CD14-positive monocyte (primary cell): ENCODE measurements around the gene AK9. TPM values are rescaled to one million over a fixed set of nuclear protein-coding genes. Genes with fewer than 3 reads are reported as not detected.

Experiments used
- DNase-seq, 3 donors: peaks; one replicate each; pipeline ENCODE4 v3.0.0-alpha.2; 2011 to 2022
- H2AFZ ChIP-seq: 2 replicates; pipeline ENCODE4 v1.6.0; 2012; ENCODE audit warnings: mild to moderate bottlenecking, low read depth, low read length, inconsistent platforms; ENCODE audit not compliant: insufficient read depth, poor library complexity, severe bottlenecking
- H3K27ac ChIP-seq, 2 donors: 1 replicate in 1 of 2; 2 replicates in 1 of 2; pipeline ENCODE4 v1.5.1; 2012 to 2013; ENCODE audit warnings: low read length in 2 of 2, control low read depth in 1 of 2, inconsistent platforms in 1 of 2, low read depth in 1 of 2, mild to moderate bottlenecking in 1 of 2
- H3K27me3 ChIP-seq, 2 donors: one replicate each; pipeline versions ENCODE4 v1.6.0 to v1.6.1; 2011 to 2013; ENCODE audit warnings: low read length in 2 of 2; ENCODE audit not compliant: control insufficient read depth in 2 of 2, insufficient read depth in 2 of 2
- H3K36me3 ChIP-seq, 2 donors: replicated peaks in 1 of 2; 1 replicate in 1 of 2; 2 replicates in 1 of 2; pipeline versions ENCODE4 v1.5.1 to v1.6.1; 2012 to 2013; ENCODE audit warnings: low read length in 2 of 2, control low read depth in 1 of 2, inconsistent platforms in 1 of 2, mild to moderate bottlenecking in 1 of 2; ENCODE audit not compliant: insufficient read depth in 2 of 2, control insufficient read depth in 1 of 2
- H3K4me1 ChIP-seq, 2 donors: 1 replicate in 1 of 2; 2 replicates in 1 of 2; pipeline versions ENCODE4 v1.5.1 to v1.6.1; 2012 to 2013; ENCODE audit warnings: low read length in 2 of 2, control low read depth in 1 of 2, inconsistent platforms in 1 of 2, mild to moderate bottlenecking in 1 of 2, moderate library complexity in 1 of 2; ENCODE audit not compliant: insufficient read depth in 2 of 2, control insufficient read depth in 1 of 2
- H3K4me2 ChIP-seq: replicated peaks from 2 replicates; pipeline ENCODE3; 2012; ENCODE audit warnings: low read length, moderate library complexity, mild to moderate bottlenecking; ENCODE audit not compliant: poor library complexity, severe bottlenecking; ENCODE audit errors: extremely low read depth
- H3K4me3 ChIP-seq, 3 experiments: fragments of 200-600 bp in 1 of 3; sonication (generic) in 1 of 3; replicated peaks in 1 of 3; 1 replicate in 2 of 3; 2 replicates in 1 of 3; pipeline ENCODE4 v1.5.1; 2011 to 2013; ENCODE audit warnings: low read length in 3 of 3, mild to moderate bottlenecking in 3 of 3, control low read depth in 2 of 3, low read depth in 2 of 3, inconsistent platforms in 1 of 3, moderate library complexity in 1 of 3
- H3K79me2 ChIP-seq: 2 replicates; pipeline ENCODE4 v1.6.0; 2012; ENCODE audit warnings: mild to moderate bottlenecking, control low read depth, inconsistent platforms, low read length, moderate library complexity; ENCODE audit not compliant: insufficient read depth
- H3K9ac ChIP-seq: 2 replicates; pipeline ENCODE4 v1.6.0; 2017; ENCODE audit warnings: low read length, mild to moderate bottlenecking; ENCODE audit not compliant: insufficient read depth, poor library complexity, severe bottlenecking
- H3K9me3 ChIP-seq, 2 donors: replicated peaks in 1 of 2; 1 replicate in 1 of 2; 2 replicates in 1 of 2; pipeline versions ENCODE4 v1.5.1 to v1.6.1; 2012 to 2013; ENCODE audit warnings: low read length in 2 of 2, control low read depth in 1 of 2; ENCODE audit not compliant: control insufficient read depth in 1 of 2, insufficient read depth in 1 of 2
- H4K20me1 ChIP-seq: 2 replicates; pipeline ENCODE4 v1.6.0; 2012; ENCODE audit warnings: mild to moderate bottlenecking, low read length, control low read depth, moderate library complexity; ENCODE audit not compliant: insufficient read depth
- H3K27ac Mint-ChIP-seq, 7 donors: one replicate each; pipeline ENCODE4 v1.8.0; 2020; ENCODE audit warnings: mild to moderate bottlenecking in 7 of 7, mixed read lengths in 7 of 7, moderate library complexity in 6 of 7, inconsistent platforms in 2 of 7
- H3K27me3 Mint-ChIP-seq, 3 donors: one replicate each; pipeline ENCODE4 v1.8.0; 2021 to 2022; ENCODE audit warnings: low read depth in 3 of 3, mild to moderate bottlenecking in 3 of 3, mixed read lengths in 3 of 3, moderate library complexity in 3 of 3, inconsistent platforms in 1 of 3
- H3K36me3 Mint-ChIP-seq, 2 donors: one replicate each; pipeline ENCODE4 v1.8.0; 2020; ENCODE audit warnings: mixed read lengths in 2 of 2, inconsistent platforms in 1 of 2, mild to moderate bottlenecking in 1 of 2
- H3K4me1 Mint-ChIP-seq: one replicate; pipeline ENCODE4 v1.8.0; 2020; ENCODE audit warnings: mild to moderate bottlenecking, mixed read lengths
- H3K4me3 Mint-ChIP-seq, 2 donors: one replicate each; pipeline ENCODE4 v1.8.0; 2020; ENCODE audit warnings: mild to moderate bottlenecking in 2 of 2, mixed read lengths in 2 of 2, moderate library complexity in 1 of 2
- H3K9me3 Mint-ChIP-seq, 7 donors: one replicate each; pipeline ENCODE4 v1.8.0; 2020 to 2022; ENCODE audit warnings: mixed read lengths in 7 of 7, mild to moderate bottlenecking in 6 of 7, moderate library complexity in 6 of 7, inconsistent platforms in 2 of 7
- CTCF ChIP-seq: fragments of 200-600 bp; IDR thresholded peaks from one replicate; pipeline ENCODE4 v1.8.0; 2022; ENCODE audit warnings: antibody characterized with exemption, mild to moderate bottlenecking
- WGBS: methylation state at CpG from one replicate; pipeline ENCODE4 v1.1.5; 2013; ENCODE audit warnings: missing lambda C conversion rate; ENCODE audit not compliant: insufficient coverage; 5-methylcytosine and 5-hydroxymethylcytosine counted together
- intact Hi-C, 2 donors: fragments of 100-400 bp; cut with micrococcal nuclease; formaldehyde crosslinking; loops; one replicate each; pipeline versions ENCODE4 v1.15.0 to v1.15.1; 2023
- polyA plus RNA-seq, 3 donors: library from polyadenylated mRNA; depleted of rRNA in 1 of 3; unstranded in 2 of 3; stranded (reverse) in 1 of 3; fragments of 300-500 nt in 2 of 3; fragments of >200 nt in 1 of 3; fragmentation: Illumina TruSeq in 2 of 3; gene quantifications; 1 replicate in 2 of 3; 2 replicates in 1 of 3; pipeline ENCODE4 v1.2.3, GENCODE V29; 2012 to 2021

Gene AK9
- polyA plus RNA-seq, 3 donors: 2.6 to 3.1 (median 2.8) TPM

DNA sequence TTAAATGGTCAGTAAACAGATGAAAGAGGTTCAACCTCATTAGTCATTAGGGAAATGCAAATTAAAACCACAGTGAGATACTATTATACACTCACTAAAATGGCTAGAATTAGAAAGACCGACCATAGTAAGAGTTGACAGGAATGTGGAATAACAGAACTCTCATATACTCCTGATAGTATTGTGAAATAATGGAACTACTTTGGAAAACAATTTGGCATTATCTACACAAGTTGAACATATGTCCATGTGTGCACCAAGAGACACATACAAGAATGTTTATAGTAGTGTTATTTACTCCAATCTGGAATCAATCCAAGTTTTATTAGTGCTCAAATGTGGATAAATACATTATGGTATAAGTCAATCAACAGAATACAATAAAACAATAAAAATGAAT lies 59.6 kb downstream of the AK9 start:
- no CpG with 5 or more reads among the region's 1 CpG for WGBS
- Histone ChIP-seq H3K36me3 (no peaks in the 10 kb centered on the region), H3K27me3 (no peaks in the 10 kb centered on the region), H4K20me1 (no peaks in the 10 kb centered on the region), H3K27ac (no peak overlapping the region), H3K9ac (no peak overlapping the region), H3K79me2 (no peaks in the 10 kb centered on the region), H3K4me3 (no peak overlapping the region), H3K4me2 (no peak overlapping the region), H3K9me3 (no peaks in the 10 kb centered on the region), H2AFZ (no peak overlapping the region), H3K4me1 (no peaks in the 10 kb centered on the region)
- peaks cover 0 to 2% (median 0%) of the 10 kb centered on the region in 7 donors for H3K9me3 Mint-ChIP-seq
- no peaks in the 10 kb centered on the region for H3K4me1 Mint-ChIP-seq
- peaks cover 2 to 4% of the 10 kb centered on the region in 2 donors for H3K36me3 Mint-ChIP-seq
- intact Hi-C loops: no loop called here
- no peak for DNase-seq
- H3K4me3 Mint-ChIP-seq: no peak overlapping the region
- H3K27ac Mint-ChIP-seq: no peak overlapping the region
- TF ChIP-seq CTCF: no peak
- H3K27me3 Mint-ChIP-seq: no peaks in the 10 kb centered on the region

DNA sequence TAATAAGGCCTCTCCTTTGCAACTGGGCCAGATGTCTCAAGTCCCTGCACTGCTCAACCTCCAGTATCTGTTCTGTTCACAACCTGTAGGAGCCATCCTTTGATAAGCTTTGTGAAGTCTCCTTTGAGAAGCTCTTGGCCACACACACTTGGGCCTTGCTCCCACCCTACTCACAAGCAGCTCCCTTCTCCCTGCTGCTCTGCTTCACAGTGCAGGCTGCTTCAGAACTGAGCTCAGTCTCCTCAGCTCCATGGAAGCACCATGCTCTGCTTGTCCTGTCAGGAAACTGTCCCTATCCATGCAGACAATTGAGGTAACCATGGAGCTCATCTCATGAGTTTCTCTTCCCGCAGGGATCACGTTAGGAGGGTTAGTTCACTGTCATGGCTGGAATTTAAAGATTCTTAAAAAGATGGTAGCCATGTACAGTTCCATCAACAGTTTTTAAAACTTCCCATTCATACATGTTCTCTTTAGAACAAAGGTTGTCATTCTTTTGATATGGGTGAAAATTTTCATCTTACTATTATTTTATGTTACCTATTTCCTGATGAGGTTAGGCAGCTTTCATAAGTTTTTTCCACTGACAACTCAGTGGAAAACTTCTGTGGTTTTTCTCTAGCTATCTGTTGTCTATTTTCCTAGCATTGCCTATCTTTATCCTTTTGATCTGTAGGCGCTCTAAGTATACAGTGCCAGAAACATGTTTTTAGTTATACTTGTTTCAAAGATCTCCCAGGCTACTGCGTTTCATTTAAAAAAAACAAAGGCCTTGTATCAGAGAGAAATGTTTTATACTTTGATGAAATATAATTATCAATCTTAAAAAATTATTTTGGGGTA lies 62.6 kb downstream of the AK9 start:
- TF ChIP-seq CTCF: no peak
- Histone ChIP-seq H3K4me3 (no peak overlapping the region), H2AFZ (no peak overlapping the region), H3K27ac (no peak overlapping the region), H3K79me2 (no peaks in the 10 kb centered on the region), H4K20me1 (no peaks in the 10 kb centered on the region), H3K4me1 (no peaks in the 10 kb centered on the region), H3K27me3 (no peaks in the 10 kb centered on the region), H3K36me3 (no peaks in the 10 kb centered on the region), H3K9me3 (no peaks in the 10 kb centered on the region), H3K4me2 (no peak overlapping the region), H3K9ac (no peak overlapping the region)
- Mint-ChIP-seq H3K4me3 (no peak overlapping the region), H3K36me3 (peaks cover 2 to 4% of the 10 kb centered on the region in 2 donors), H3K27me3 (peaks cover 0 to 2% (median 0%) of the 10 kb centered on the region in 3 donors), H3K9me3 (peaks cover 0 to 9% (median 4%) of the 10 kb centered on the region in 7 donors), H3K27ac (peak overlapping the region in 1 of 7 donors; percentile 42), H3K4me1 (no peaks in the 10 kb centered on the region)
- no CpG with 5 or more reads among the region's 4 CpGs for WGBS
- intact Hi-C loops: no loop called here
- no peak for DNase-seq
